Hematopoietic multipotent progenitor cell treated with erythropoietin and hydrocortisone succinate and interleukin-3 and kit ligand, for 8 days (in vitro differentiated cells): ENCODE measurements around the gene RBP3.

Experiments
- DNase-seq: peaks from one replicate; pipeline ENCODE4 v3.0.0-alpha.2; 2015

The RBP3 gene

DNA sequence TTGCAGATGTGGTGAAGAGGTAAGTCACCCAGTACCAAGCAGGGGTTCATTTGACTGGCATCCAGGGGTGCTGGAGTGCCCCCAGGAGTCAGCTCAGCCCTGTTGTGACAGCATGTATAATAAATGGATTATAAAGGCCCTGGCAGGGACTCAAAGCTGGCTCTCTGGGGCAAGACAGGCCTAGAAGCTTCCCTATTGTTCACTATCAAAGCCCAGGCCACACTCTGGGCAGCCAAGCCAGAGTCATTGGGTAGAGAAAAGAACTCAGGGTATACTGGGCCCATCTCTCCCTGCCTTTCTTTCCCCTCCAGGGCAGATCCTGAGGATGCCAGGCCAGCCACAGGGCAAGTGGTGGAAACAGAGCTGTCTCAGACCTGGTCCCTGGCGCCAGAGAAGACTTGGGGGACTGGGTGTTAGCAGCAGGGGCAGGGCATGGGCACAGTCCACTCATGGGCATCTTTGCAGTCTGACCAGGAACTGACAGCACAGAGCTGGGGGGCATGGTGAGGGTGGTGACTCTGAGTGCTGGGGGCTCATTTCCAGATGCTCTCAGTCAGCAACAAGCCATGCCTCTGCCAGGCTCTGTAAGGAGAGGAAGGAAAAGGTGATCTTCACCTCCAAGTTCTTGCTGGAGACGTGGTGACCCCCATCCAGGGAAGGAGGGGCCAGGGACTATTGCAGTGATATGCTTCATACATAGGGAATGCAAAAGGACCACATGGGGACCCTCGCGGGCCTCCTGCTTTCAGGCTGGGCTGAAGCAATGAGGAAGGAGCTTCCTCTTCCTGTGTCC, 11.7 kb downstream of the RBP3 start:
- no peak for DNase-seq

DNA sequence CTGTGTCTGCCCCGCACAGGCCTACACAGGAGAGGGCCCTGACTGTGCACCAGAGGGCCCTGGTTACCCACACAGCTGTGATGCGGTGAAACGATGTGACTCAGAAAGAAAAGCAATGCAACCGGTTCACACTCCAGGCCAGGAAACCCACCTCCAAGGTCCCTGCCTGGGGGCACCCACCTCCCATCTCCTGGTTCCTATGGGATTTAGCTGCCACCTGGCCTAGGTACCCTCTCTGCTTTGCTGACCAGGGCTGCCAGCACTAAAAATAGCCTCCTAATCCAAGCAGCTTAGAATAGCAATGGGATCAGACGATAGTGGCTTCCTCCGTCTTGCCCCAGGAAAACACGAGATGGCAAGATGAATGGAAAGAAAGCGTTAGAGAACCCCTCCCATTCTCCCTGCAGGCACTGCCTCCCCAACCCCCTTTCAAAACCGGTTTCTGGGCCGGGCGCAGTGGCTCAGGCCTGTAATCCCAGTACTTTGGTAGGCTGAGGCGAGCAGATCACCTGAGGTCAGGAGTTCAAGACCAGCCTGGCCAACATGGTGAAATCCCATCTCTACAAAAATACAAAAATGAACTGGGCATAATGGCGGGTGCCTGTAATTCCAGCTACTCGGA, 12.4 kb downstream of the RBP3 start:
- no peak for DNase-seq

GRCh38 chr10:47361293-47361692, 13.1 kb downstream of the RBP3 start:
- DNase-seq = peak; percentile 41

DNA sequence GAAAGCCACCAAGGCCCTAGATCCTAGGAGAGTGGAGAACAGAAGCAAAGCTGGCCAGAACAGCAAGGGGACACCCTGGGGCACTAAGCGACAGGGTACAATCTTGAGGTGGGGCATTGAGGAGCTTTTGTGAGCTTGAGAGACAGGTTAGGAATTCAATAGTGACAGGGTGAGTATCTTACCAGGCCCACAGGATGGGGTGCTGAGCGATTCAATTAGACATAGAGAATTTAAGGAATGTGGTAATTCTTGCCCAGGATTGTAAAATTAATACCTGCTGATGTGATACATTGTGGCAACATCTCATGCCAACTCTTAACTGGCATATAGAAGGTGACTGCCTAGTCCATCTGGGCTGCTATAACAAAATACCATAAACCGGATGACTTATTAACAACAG, 14.0 kb downstream of the RBP3 start:
- DNase-seq = no peak

GRCh38 chr10:47363781-47364180, 15.6 kb downstream of the RBP3 start:
- no peak for DNase-seq

DNA sequence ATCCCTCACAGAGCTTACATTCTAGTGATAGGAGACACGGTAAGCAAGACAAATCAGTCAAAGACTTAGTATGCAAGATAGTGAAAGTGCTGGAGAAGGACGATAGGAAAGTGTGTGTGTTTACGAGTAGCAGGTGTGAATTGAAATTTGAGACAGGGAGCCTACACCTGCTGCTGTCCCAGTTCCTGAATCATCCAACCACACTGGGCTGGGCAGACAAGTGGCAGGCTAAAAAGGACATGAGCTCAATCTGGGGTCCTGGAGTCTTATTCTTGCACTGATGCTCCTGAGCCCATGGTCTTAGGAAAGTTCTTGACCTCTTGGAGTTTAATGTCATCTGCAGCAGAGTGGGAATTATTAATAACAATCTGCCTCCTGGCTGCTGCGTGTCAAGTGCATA, 16.2 kb downstream of the RBP3 start:
- DNase-seq = no peak

GRCh38 chr10:47364911-47365310, 16.7 kb downstream of the RBP3 start:
- DNase-seq = no peak

DNA sequence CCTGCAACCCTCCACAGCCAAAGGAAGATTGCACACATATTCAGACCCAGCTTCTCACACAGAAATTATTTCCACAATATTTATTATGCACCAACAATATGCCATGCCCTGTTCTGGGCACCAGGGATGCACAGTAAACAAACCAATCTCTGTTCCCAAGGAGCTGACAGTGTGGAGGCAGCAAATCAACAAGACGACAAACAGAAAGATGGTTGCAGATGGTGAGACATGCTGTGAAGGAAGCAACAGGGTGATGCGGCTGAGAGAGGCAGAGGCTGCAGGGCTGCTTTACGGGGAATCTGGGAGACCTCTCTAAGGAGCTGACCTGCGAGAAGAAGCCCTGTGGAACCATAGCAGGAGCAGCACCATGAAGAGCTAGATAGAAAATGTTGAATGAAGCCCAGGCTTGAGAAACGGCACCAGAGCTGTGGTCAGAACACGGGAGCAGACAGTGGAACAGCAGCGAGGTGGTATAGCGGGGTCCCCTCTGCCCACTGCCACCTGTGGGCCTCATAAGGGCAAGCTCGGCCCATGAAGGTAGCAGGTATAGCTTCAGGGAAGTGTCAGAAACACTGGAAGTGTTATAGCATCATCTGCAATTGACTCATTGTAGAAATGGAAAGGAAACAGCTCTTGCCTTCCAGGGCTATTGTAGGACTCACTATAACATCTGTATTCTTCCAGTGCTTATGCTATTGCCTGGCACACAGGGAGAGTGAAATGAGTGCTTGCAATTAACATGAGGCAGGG, 17.4 kb downstream of the RBP3 start:
- DNase-seq = no peak

DNA sequence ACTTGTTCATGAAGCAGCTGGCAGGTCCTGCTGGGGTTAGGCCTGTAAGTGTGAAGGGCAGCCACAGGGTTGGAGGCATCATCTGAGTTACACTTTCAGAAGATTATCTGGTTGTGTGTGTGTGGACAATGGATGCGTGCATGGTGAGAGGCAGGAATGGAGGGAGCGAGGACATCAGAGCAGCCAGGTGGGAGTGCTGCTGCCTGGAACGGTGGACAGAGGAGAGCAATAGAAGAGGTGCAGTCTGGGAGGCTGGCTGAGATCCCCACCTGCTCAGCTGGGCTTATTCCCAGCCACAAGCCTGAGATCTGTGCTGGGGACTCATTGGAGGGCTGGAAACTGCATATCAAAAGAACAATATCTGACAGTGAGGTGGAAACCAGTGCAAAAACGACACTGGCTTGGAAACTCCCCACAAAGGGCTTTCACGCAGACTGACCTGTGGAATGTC, 18.0 kb downstream of the RBP3 start:
- DNase-seq = no peak

DNA sequence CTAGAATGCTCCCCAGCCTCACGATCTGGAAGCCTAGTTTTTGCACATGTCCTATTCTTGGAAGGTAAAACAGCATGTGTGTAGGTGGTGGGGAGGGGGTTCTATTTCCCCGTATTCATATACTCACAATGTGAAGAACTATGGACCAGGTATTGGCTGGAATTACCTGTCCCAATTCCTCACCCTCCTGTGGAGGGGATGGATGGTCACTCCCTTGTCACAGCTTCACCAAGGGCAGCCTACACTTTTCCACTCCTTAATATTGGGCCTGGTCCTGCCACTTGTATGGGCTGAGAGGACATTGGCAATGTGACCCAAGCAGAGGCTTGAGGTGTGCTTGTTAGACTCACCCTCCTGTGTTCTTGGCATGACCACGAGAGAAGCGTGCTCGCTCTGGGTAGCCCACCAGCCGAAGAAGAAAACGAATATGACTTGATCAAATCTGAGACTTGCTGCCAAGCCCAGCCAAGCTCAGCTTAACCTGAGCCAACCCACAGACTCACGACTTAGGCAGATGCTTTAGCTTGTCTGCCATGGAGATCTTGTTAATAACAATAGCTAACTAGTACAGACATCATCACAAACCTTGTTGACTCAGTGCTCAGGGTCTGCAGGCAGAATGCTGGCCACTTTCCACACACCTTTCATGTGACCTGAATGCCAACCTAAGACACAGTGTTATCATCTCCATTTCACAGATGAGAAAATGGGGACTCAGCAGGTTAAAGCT, 18.7 kb downstream of the RBP3 start:
- DNase-seq = no peak

DNA sequence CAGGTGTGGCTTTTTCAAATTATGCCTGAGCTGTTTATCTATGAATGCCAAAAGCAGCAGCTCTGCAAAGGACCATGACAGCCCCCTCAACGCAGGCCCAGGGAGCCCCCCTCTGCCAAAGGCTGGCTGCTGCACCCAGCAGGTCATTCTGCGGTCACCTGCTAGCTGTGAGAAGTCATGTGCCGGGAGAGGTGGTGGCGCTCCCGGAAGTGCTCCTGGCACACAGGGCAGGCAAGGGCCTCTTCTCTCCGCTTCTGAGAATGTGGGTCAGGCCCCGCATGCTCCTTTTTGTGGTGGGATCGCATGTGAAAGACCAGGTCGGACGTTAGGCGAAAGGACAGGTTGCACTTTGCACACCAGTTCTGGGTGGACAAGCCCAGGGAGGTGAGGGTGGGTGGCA, 19.5 kb downstream of the RBP3 start:
- no peak for DNase-seq

GRCh38 chr10:47368431-47369180, 20.4 kb downstream of the RBP3 start:
- no peak for DNase-seq

DNA sequence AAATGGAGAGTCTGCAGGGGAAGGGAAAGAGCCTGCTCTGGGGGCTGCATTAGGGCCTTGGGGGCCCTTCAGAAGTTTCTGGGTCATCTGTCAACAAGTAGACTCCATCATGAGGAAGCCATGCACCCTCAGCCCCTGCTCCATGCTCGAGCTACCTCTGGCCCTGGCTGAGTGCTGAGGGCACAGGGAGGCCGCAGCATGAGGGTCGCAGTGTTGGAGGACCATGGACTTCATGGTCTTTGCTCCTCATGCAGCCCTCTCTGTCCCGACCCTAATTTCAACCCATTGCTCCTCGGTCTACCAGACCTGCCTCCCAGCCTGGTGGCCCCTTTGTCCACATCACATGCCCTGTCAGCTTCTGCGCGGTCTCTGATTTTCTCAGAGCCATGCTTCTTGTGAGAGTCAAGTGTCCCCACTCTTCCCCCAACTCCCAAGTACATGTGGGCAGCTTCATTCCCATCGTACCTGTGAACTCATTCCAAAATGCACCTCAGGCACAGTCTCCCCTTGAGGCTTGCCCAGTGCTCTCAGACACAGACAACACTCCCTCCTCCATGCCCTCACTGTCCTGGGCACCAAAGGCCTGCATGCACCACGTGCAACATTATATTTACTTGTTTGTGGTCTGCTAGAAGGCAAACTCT, 21.2 kb downstream of the RBP3 start:
- DNase-seq = no peak

- no peak for DNase-seq
Observed at GRCh38 chr10:47370015-47370767, 22.0 kb downstream of the RBP3 start.

DNA sequence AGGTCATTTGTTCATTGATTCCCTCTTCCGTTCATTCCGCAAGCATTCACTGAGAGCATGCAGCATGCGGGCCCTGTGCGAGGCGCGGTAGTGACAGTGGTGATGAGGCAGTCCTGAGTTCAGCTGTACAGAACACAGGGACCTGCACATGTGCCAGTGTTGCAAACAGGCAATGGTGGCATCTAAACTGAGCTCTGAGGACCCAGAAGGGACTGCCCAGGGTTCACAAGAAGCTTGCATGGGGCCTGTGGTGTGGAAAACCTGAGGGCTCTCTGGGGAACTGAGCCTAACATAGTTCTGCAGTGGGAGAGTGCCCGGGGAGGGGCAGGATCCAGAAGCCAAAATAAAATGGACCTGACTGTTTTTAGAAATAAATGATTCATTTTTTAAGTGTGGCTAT, 22.7 kb downstream of the RBP3 start:
- DNase-seq = no peak

GRCh38 chr10:47371629-47372485, 23.7 kb downstream of the RBP3 start:
- no peak for DNase-seq

DNA sequence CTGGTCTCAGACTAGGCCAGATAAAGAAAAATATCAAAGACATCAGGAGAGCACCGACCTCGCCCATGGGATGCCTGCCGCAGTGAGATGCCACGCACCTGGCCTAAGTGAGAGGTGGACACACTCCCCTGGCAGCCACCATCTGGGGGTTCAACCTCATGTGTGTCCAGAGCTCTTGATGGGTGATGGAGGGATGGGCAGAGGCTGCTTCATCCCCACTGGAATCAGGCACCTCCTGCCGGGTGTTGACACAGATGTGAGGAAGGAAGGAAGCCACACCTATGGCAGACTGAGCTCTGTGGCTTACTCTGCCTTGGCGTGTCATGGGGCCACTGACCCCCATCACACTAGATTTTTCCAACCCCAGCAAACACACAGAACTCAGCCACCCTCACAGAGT, 24.6 kb downstream of the RBP3 start:
- no peak for DNase-seq

DNA sequence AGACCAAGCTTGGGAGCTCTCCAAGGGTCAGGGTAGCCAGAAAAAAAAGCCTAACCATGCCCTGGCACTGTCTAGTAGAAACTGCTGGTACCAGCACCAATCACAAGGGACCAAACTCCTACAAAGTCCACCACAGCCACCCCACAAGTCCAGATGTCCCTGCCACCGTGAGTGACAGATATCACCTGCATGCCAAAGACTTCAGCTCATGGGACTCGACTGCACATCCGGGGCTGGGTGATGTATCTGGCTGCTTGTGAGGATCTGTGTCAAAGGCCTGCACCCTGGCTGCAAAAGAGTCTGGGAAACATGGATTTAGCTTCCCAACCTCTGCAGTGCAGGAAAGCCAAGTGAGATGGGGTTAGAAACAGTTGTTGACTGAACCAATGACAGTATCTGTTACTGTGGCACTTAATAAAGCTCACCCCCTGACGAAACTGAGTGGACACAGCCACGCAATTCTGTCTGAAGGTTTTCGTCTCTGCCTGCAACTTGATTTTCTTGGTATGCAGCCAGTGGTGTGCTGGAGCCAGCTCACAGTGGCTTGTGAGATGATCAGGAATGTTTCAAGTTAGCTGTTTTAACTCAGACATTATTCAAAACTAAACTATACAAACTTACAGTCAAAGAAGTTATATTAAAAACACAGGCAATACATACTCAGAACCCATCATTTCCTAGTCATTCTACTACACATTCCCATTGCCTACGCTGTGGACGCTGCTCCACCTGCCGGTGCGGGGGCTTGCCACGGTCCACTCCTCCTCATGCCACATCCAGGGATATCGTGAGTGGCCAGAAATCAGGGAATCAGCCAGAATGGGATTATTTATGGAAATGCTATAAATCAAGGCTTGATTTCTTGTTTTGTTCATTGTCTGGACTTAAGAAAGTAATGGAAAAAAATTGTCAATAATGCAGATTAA, 26.7 kb downstream of the RBP3 start:
- DNase-seq = no peak
